Erythroblast (primary cell): ENCODE data around the gene DTD1.
A peak's percentile ranks its signal among the peaks of the same experiment; 100 is the strongest.
"Not testable (repeated sequence)": the region's sequence is repeated elsewhere in the genome, so short reads cannot be mapped to it uniquely, and the experiment has no call there.

Experiments used
- DNase-seq, 2 experiments: peaks; one replicate each; lab custom pipeline; 2025; lab: John Stamatoyannopoulos, UW
- GATA1 ChIP-seq: IDR thresholded peaks from 2 replicates; pipeline ENCODE4 v1.6.1; 2011; ENCODE audit warnings: low read depth, mild to moderate bottlenecking, control low read depth, low read length, moderate library complexity
- POLR2A ChIP-seq: IDR thresholded peaks from 2 replicates; pipeline ENCODE4 v1.6.1; 2011; ENCODE audit warnings: mild to moderate bottlenecking, low read length

Gene DTD1

DNA sequence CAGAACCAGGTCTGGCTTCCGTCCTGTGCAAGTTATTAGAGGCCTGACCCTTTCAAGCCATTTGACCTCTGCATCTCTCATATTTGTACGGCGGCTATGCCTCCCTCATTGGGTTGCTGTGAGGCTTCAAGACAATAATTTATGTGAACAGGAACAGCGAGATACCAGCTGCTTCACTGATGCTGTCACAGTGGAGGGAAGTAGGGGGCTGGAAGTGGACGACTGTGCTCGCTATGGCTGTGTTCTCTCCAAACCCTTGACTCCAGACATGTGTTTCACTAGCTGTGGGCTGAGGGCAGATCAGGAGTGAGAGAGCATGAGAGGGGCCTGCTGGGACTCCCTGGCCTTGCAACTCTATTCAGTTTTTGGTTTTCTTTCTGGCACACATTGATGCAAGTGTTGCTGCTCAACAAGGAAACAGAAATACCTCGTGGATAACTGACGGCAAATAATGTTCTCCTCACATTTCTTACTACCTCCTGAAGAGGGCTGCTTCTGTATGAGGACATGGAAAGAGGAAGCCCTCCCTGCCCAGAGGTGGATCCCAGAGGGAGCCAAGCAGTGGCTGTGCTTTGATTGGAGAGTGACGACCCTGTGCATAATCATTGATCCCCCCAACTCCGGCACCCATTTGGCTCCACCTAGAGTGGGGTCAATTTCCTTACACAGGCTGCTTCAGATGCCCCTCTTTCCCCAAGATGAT is 191.0 kb downstream of the DTD1 start:
- TF ChIP-seq POLR2A (no peak), GATA1 (no peak)
- no peak for DNase-seq

DNA sequence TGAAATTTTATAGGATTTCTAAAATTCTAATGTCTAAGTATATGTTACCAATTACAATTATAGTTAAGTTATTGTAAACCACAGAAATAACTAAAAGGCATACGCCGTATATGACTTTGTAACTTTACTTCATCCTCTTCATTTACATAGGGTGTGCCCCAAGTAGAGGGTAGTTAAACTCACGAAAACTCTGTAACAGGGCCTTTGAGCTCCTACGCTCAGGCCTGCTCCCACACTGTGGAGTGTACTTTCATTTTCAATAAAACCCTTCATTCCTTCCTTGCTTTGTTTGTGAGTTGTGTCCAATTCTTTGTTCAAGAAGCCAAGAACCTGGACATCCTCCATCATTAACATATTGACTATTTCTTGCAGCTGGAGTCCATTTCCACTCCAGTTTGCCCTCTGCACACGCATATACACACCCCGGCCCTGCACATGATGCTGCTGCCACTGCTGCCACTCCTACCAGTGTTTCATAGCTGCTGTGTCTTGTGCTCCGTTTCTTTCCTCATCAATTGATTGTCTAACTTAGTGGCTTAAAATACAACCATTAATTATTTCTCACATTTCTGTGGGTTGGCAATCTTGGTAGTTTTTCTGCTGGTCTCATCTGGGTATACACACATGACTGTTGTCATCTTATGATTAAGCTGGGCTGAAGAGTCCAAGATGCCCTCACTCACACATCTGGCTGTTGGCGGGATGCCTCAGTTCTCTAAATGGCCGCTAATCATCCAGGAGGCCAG is 192.7 kb downstream of the DTD1 start:
- TF ChIP-seq GATA1 = no peak
- no peak for TF ChIP-seq POLR2A

DNA sequence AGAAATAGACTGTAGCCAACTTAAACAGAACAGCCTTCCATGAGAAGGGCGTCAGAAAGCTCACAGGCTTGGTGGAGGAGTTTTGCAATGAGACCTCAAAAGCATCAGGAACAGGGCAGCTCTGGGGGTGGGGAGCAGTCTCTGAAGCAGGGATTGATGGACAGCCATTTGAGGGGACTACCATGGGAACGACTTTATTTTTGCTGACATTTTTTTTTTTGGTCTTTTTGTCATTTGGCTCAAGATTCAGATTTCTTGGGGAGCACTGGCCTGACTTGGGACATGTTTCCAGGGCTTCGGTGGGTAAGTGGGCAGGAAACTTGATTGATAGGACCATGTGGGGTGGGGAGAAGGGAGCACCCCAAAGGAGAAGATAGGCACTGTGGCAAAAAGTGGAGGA is 193.7 kb downstream of the DTD1 start:
- DNase-seq = no peak
- TF ChIP-seq GATA1 = no peak
- TF ChIP-seq POLR2A = no peak

More for the DNA sequence above, 192.7 kb downstream of the DTD1 start:
- no peak for DNase-seq

DNA sequence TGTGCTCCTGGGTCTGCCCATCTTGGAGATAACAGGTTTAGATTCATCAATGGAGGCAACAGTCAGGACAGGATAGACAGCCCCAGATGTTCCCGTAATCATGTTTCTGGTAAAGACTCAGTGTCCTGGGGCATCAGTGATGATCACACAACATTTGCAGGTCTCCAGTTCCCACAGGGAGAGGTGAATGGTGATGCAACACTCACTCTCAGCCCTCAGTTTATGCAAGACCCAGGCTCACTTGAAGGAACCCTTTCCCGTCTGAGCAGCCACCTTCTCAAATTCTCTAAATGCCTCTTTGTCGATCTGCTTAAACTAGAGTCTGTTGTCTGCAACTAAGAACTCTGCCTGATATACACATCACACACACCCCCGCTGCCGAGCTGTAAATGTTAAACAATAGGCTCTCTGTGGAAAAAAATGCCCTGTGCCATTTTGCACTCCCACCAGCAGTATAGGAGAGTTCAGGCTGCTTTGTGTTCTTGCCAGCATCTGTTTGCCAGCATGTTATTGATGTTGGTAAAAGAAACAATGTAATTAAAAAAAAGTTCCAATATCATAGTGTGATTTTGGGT is 195.6 kb downstream of the DTD1 start:
- no peak for TF ChIP-seq POLR2A
- no peak for TF ChIP-seq GATA1
- no peak for DNase-seq

DNA sequence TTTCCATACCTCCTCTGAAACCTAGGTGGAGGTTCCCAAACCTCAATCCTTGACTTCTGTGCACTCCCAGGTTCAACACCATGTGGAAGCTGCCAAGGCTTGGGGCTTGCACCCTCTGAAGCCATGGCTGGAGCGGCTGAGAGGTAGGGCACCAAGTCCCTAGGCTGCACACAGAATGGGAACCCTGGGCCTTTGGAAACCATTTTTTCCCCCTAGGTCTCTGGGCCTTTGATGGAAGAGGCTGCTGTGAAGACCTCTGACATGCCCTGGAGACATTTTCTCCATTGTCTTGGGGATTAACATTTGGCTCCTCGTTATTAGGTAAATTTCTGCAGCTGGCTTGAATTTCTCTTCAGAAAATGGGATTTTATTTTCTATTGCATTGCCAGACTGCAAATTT is 199.2 kb downstream of the DTD1 start:
- DNase-seq = not testable (repeated sequence)

DNA sequence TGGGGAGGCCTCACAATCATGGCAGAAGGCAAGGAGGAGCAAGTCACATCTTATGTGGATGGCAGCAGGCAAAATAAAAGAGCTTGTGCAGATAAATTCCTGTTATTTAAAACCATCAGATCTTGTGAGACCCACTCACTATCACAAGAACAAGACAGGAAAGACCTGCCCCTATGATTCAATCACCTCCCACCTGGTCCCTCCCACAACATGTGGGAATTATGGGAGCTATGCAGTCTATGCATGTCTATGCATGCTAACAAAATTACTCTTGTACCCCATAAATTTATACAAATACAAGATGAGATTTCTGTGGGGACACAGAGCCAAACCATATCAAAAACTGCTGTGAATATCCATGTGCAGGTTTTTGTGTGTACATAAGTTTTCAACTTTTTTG is 200.2 kb downstream of the DTD1 start:
- TF ChIP-seq GATA1 = no peak
- DNase-seq = no peak

DNA sequence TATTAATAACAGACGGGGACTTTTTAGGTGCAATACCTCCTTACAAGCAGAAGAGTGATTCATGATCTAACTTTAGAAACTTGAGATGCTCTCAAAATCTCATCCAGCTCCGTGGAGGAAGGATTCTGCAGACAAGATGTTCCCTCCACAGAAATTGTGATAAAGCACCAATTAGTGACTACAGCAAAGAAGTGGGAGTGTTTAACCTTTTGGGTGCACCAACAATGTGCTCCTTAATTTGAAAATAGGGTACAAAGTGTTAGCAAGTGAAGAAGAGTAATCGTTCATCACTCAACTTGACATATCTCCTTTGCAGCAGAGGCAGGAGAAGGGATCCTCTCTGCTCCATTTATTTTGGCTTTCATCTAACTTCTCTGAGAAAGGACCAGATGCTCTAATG is 202.9 kb downstream of the DTD1 start:
- TF ChIP-seq GATA1 = no peak
- TF ChIP-seq POLR2A = no peak
- DNase-seq = no peak

DNA sequence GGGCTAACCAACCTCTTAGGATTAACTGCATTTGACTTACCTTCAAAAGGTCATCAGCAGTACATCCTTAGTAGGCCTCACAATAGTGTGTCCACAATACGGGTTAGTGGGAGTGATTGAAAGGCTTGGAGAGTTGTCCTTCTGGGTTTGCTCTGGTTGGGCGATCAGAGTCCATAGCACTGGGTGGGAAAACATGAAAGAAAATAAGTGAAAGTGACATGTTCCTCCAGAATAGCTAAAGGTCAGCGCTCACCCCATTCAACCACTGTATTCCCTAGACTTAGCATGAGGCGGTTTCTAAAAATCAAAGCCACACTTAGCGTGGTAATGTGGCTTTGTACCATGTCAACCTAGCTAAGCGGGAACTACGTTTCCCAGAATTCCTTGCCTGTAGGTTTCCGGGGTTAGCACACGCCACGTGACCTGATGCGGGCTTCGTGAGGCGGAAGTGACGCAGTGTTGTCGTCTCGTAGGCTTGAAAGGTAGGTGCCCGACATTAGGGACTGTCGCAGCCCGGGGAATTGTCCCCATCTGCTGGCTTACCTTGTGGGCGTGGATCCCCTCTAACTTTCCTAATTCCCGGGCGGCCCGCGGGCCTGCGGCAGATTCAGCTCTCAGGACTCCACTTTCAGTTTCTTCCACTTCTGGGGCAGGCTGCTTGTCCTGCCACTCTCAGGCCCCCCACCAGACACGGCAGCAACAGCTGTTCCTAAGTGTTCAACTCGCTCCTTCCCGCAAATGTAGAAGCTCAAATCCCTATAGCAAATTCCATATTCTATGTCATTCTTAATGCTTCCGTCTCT is 206.0 kb downstream of the DTD1 start:
- TF ChIP-seq GATA1 = no peak
- peak; percentile 72 for TF ChIP-seq POLR2A

DNA sequence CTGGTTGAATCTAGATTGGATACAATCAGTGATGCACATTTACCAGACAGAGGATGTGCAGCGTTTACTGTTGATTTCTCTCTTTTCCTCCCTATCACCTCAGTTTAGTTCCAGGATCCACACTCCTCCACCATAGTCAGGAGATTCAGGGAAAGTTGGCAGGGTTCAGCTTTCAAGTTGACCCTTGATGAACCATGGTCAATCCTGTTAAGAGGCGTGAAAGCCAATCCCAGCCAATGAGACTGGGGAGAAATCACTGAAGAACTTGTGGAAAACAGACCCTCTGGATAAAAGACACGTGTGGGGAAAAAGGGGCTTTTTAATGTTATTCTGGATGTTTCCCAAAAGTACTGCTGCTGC is 206.6 kb downstream of the DTD1 start:
- DNase-seq = no peak
- TF ChIP-seq GATA1 (no peak), POLR2A (no peak)

More for the DNA sequence above, 206.0 kb downstream of the DTD1 start:
- DNase-seq = peak; percentile 93 to 94

DNA sequence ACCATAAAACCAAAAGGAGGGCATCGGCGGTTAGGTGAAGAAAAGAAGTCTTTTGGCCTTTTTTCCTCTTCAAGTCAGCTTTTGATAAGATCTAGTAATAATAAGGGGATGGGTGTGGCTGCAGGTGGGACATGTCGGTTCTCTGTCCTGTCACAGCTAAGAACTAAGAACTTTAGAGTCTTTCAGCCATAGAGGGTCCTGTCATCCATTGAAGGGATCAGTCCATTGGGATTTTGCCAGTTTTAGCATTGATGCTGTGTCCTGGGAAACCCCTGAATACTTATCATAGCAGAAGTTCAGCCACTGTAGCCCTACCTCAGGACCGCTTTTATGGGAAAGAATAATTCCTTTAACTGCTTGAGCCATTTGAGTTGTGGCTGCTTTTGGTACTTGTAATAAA is 207.5 kb downstream of the DTD1 start:
- DNase-seq = no peak
- no peak for TF ChIP-seq GATA1

DNA sequence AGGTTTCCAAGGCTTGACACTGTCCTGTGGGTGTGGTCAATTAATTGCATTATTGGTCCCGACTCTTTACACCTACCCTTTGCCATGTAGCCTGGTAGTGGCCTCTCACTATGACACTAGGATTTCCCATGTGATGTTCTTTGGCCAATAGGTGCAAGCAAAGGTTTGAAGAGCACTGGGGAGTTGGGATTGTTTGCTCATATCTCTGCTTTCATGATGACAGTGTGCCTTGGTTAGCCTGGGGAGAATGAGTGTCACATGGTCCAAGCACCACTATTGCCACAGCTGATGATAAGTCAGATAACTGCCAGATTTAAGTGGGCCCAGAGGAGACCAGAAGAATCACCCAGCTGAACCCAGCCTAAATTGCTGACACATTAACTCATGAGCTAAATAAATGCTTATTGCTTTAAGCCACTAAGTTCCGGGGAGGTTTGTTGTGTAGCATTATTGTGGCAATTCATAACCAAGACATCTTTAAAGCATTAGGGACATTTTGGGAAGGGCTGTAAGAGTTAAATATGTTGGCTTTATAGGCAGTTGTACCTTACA is 208.5 kb downstream of the DTD1 start:
- no peak for DNase-seq
- no peak for TF ChIP-seq POLR2A
- TF ChIP-seq GATA1 = no peak

DNA sequence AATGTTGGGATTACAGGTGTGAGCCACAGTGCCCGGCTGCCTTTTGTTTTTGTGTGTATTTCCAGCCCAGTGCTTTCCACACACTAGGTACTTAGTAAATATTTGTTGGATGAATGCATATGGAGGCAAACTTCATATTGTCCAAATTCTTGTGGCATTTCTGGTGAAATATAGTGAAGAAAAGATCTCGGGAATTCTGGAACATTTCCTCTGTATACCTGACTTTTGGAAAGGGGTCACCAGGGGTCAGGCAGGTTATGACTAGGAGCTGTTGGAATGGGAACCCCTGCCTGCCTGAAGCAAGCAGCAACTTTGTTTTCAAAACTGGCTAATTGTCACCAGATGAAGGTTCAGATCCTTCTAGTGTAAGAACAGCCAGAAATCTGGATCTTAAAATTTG is 213.7 kb downstream of the DTD1 start:
- no peak for TF ChIP-seq POLR2A
- no peak for DNase-seq

DNA sequence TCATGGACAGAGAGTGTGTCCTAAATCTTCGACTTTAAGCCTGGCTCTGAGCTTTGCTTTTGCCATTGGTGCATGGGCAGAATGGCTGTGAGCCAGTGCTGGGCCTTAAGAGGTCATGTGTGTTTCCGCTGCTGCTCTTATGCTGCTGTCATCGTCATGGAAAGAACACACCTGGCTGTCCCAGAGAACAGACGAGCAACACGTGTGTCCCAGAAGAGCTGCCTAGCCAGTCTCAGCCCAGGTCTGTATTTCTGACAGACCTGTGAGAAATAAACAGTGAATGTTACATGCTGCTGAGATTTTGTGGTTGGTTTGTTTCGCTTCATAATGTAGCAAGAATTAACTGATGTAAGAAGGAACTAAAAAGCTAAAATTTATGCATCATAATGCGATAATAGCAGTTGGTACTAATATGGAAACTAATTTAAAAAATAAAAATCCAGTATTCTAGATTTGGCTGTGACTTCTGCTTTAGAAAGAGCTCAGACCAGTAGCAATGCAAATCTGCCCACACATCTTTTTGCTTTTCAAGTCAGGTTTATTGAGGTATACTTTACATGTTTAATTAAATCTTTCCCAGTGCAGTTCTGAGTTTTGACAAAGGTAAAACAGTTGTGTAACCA is 214.3 kb downstream of the DTD1 start:
- DNase-seq = no peak
- TF ChIP-seq GATA1 (no peak), POLR2A (no peak)

DNA sequence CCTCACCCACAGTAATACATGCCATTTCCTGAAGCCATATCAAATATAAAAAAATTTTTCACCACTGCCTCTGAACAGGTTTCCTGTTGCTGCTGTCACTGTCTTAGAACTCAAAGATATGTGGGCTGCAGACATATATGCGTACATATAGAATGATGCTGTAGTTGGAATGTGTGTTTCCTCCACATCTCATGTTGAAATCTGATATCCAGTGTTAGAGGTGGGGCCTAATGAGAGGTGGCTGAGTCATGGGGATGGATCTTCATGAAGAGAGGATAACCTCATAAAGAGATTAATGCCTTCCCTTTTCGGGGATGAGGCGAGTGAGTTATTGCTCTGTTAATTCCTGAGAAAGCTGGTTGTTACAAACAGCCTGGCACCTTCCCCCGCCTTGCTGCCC is 218.0 kb downstream of the DTD1 start:
- DNase-seq = no peak

More for the DNA sequence above, 218.0 kb downstream of the DTD1 start:
- no peak for TF ChIP-seq POLR2A
- TF ChIP-seq GATA1 = no peak
